Transverse colon (tissue), 4 donors: Measurements from ENCODE around the gene ABCA4. TPM values are rescaled to one million over a fixed set of nuclear protein-coding genes. Genes with fewer than 3 reads are reported as not detected.
"Not testable (repeated sequence)": the region's sequence is repeated elsewhere in the genome, so short reads cannot be mapped to it uniquely, and the experiment has no call there.

Source experiments
- DNase-seq: peaks from one replicate; pipeline ENCODE4 v3.0.0-alpha.2; 2019
- H3K27ac ChIP-seq, 4 donors: fragments of 200-600 bp; sonication (generic); 2 replicates each; pipeline ENCODE4 v1.5.1; 2016 to 2018; ENCODE audit warnings: inconsistent platforms in 4 of 4
- H3K27me3 ChIP-seq: fragments of 200-600 bp; sonication (generic); 2 replicates; pipeline ENCODE4 v1.5.1; 2017; ENCODE audit warnings: inconsistent platforms
- H3K36me3 ChIP-seq, 4 donors: fragments of 200-600 bp; sonication (generic); 2 replicates each; pipeline ENCODE4 v1.5.1; 2017 to 2019; ENCODE audit warnings: inconsistent platforms in 4 of 4
- H3K4me1 ChIP-seq, 4 donors: fragments of 200-600 bp; sonication (generic); 2 replicates each; pipeline ENCODE4 v1.5.1; 2017 to 2020; ENCODE audit warnings: inconsistent platforms in 4 of 4
- H3K4me3 ChIP-seq, 4 donors: fragments of 200-600 bp; sonication (generic); 1 replicate in 1 of 4; 2 replicates in 3 of 4; pipeline versions ENCODE4 v1.5.1 to v1.6.1; 2017 to 2019; ENCODE audit warnings: inconsistent platforms in 4 of 4
- H3K9me3 ChIP-seq, 2 donors: fragments of 200-600 bp; sonication (generic); 2 replicates each; pipeline ENCODE4 v1.5.1; 2017 to 2019; ENCODE audit warnings: inconsistent platforms in 2 of 2
- EP300 ChIP-seq: sonication (generic); formaldehyde crosslinking; IDR thresholded peaks from one replicate; pipeline ENCODE4 v1.6.1; 2017; ENCODE audit warnings: antibody characterized with exemption, low read depth
- POLR2A ChIP-seq: fragments of 450-650 bp; IDR thresholded peaks from one replicate; pipeline ENCODE4 v1.6.1; 2016; ENCODE audit warnings: antibody characterized with exemption, mild to moderate bottlenecking, moderate library complexity
- POLR2AphosphoS5 ChIP-seq, 3 donors: sonication (generic); formaldehyde crosslinking; IDR thresholded peaks; one replicate each; pipeline ENCODE4 v1.6.1; 2016; ENCODE audit warnings: antibody characterized with exemption in 3 of 3
- WGBS, 2 donors: methylation state at CpG; one replicate each; pipeline ENCODE4 v1.1.5; 2018; ENCODE audit warnings: low coverage in 1 of 2; 5-methylcytosine and 5-hydroxymethylcytosine counted together
- in situ Hi-C, 4 donors: fragments of 200-750 bp; cut with MboI; loops; one replicate each; pipeline versions ENCODE4 v1.15.0 to v1.15.1; 2017; ENCODE audit warnings: low sequenced_read_pairs in 3 of 4, low pct_ligation_motif_present in 1 of 4, low pct_unique_long_range_greater_than_20kb in 1 of 4
- intact Hi-C: fragments of 100-400 bp; cut with DNase I; formaldehyde crosslinking; loops from one replicate; pipeline ENCODE4 v1.15.1; 2023; ENCODE audit warnings: low total_unique reads
- total RNA-seq, 4 donors: library from RNA; depleted of rRNA; stranded (reverse); fragments of >200 nt; gene quantifications; one replicate each; pipeline ENCODE4 v1.1.0, GENCODE V29; 2016
- TF ChIP-seq, protein P1 (sequence below), 5 experiments: fragments of 200-600 bp in 3 of 5; fragments of 450-650 bp in 2 of 5; sonication (generic) in 3 of 5; IDR thresholded peaks; 1 replicate in 2 of 5; 2 replicates in 3 of 5; pipeline ENCODE4 v1.5.1; 2016 to 2017; ENCODE audit warnings: antibody characterized with exemption in 5 of 5, inconsistent platforms in 3 of 5, mild to moderate bottlenecking in 2 of 5, moderate library complexity in 1 of 5

The ABCA4 gene
- under 1 TPM in 2 of 4 donors, not detected in 2; 0.16 to 0.55 TPM for total RNA-seq

DNA sequence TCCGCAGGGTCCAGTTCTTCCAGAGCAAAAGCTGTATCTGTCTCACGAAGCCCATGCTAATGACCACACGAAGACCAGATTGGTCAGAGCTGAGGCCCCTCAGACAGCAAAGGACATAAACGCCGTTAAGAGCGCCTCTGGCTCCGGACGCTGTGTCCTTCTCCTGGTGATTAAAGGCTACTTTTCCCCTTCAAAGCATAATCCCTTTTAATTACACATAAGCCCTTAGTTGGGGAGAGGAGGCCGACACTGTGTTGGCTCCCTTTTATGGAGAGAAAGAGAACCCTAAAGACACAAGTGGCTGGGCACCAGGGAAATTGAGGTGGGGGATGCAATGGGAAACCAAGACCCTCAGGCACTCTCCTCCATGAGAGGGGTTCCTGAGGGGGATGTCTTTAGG, at the start of gene ABCA4:
TSS of gene ABCA4 (minus strand) at position 158 of the 400 bp plus-strand sequence. CDS start at position 55, 103 bp downstream.
- Histone ChIP-seq H3K36me3 (no peaks in the 10 kb centered on the region), H3K4me3 (no peak within 1 kb of the TSS), H3K27ac (no peak within 1 kb of the TSS), H3K27me3 (peaks cover 4% of the 10 kb centered on the region), H3K4me1 (no peaks in the 10 kb centered on the region), H3K9me3 (no peaks in the 10 kb centered on the region)
- in situ Hi-C loops, result no loop called here
- 90 to 93% methylated on average over 6 to 9 of the region's 9 CpGs for WGBS, 2 donors
- intact Hi-C loops, result no loop called here
- no peak for DNase-seq
- TF ChIP-seq EP300 (no peak), POLR2A (no peak), POLR2AphosphoS5 (IDR thresholded peaks at IDR 0.05) (no peak)
- TF ChIP-seq, protein P1, sequence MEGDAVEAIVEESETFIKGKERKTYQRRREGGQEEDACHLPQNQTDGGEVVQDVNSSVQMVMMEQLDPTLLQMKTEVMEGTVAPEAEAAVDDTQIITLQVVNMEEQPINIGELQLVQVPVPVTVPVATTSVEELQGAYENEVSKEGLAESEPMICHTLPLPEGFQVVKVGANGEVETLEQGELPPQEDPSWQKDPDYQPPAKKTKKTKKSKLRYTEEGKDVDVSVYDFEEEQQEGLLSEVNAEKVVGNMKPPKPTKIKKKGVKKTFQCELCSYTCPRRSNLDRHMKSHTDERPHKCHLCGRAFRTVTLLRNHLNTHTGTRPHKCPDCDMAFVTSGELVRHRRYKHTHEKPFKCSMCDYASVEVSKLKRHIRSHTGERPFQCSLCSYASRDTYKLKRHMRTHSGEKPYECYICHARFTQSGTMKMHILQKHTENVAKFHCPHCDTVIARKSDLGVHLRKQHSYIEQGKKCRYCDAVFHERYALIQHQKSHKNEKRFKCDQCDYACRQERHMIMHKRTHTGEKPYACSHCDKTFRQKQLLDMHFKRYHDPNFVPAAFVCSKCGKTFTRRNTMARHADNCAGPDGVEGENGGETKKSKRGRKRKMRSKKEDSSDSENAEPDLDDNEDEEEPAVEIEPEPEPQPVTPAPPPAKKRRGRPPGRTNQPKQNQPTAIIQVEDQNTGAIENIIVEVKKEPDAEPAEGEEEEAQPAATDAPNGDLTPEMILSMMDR (IDR thresholded peaks at IDR 0.05), result no peak

DNA sequence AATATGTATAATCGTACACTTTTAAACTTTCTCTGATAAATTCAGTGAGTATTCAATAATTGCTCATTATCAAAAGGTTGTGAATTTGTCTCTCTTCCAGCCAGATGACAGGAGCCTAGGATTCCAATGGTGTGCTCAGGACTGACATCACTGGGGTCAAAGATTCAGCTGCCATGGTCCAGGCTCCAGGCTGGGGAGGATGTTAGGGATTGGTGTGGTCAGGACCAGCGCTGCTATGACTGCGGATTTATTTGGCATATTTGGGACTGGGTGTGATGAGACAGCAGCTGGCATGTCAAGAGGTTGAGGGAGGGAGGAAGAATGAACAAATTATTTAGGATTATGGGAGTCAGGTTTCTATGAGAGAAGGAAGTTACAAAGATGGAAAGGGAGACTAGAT, 48.2 kb upstream of the ABCA4 start:
- H3K27ac ChIP-seq, result no peak overlapping the region
- H3K4me3 ChIP-seq, result no peak overlapping the region
- TF ChIP-seq POLR2A (no peak), EP300 (no peak), POLR2AphosphoS5 (IDR thresholded peaks at IDR 0.05) (no peak)
- TF ChIP-seq, protein P1 (IDR thresholded peaks at IDR 0.05), result no peak
- H3K36me3 ChIP-seq, result no peaks in the 10 kb centered on the region
- 85 to 86% methylated on average over 3 of the region's 3 CpGs for WGBS, 2 donors
- no peak for DNase-seq
- H3K4me1 ChIP-seq, result no peaks in the 10 kb centered on the region
- H3K27me3 ChIP-seq, result no peaks in the 10 kb centered on the region
- H3K9me3 ChIP-seq, result no peaks in the 10 kb centered on the region
- in situ Hi-C loops (no loop called here), intact Hi-C loops (no loop called here)

DNA sequence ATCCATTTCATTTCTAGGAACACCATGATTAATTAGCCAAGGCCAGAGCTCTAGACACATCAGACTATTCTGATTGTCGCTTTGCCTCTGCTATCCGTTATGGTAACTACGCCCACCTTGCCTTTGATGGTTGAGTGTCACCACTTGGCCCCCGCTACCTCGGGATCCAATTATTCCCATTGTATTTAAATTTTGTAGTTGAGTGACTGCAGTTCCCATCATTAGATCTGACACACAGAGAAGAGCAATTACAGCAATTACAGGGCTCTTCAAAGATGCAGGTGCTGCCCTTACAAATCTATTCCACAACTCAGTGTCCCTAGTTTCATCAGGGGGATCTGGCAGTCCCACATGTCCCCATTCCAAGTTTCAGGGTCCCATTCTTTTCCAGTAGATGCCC, 44.9 kb upstream of the ABCA4 start:
- Histone ChIP-seq H3K27ac (no peak overlapping the region), H3K4me3 (no peak overlapping the region), H3K36me3 (no peaks in the 10 kb centered on the region), H3K27me3 (no peaks in the 10 kb centered on the region), H3K9me3 (no peaks in the 10 kb centered on the region), H3K4me1 (no peaks in the 10 kb centered on the region)
- DNase-seq, result no peak
- intact Hi-C loops, result no loop called here
- 94 to 100% methylated on average over 3 to 5 of the region's 5 CpGs for WGBS, 2 donors
- TF ChIP-seq POLR2AphosphoS5 (IDR thresholded peaks at IDR 0.05) (no peak), EP300 (no peak), POLR2A (no peak)
- TF ChIP-seq, protein P1 (IDR thresholded peaks at IDR 0.05), result no peak
- in situ Hi-C loops, result no loop called here

DNA sequence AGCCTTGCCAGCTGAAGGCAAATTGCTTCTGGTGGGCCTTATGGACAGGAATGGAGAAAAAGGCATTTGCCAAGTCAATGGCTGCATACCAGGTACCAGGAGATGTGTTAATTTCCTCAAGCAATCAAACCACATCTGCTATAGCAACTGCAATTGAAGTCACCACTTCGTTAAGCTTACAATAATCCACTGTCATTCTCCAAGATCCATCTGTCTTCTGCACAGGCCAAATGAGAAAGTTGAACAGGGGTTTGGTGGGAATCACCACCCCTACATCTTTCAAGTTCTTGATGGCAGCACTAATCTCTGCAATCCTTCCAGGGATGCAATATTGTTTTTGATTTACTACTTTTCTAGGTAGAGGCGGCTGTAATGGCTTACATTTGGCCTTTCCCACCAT, 43.9 kb upstream of the ABCA4 start:
- intact Hi-C loops, DNase-seq, H3K27ac ChIP-seq, H3K27me3 ChIP-seq, H3K36me3 ChIP-seq, H3K4me3 ChIP-seq, in situ Hi-C loops, H3K4me1 ChIP-seq, H3K9me3 ChIP-seq: not testable (repeated sequence)
- 64 to 73% methylated on average over 1 to 2 of the region's 2 CpGs for WGBS, 2 donors

DNA sequence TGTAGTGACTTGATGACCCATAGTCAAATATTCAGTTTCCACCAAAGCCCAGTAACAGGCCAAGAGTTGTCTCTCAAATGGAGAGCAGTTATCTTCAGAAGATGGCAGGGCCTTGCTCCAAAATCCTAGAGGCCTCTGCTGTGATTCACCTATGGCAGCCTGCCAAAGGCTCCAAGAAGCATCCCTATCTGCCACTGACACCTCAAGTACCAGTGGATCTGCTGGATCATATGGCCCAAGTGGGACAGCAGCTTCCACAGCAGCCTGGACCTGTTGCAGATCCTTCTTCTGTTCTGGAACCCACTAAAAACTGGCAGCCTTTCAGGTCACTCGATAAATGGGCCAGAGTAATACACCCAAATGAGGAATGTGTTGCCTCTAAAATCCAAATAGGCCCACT, 43.2 kb upstream of the ABCA4 start:
- H3K4me3 ChIP-seq, H3K27me3 ChIP-seq, H3K9me3 ChIP-seq, intact Hi-C loops, H3K27ac ChIP-seq, H3K36me3 ChIP-seq, in situ Hi-C loops, H3K4me1 ChIP-seq, DNase-seq: not testable (repeated sequence)
- 78 to 83% methylated on average over 1 of the region's 1 CpG for WGBS, 2 donors

DNA sequence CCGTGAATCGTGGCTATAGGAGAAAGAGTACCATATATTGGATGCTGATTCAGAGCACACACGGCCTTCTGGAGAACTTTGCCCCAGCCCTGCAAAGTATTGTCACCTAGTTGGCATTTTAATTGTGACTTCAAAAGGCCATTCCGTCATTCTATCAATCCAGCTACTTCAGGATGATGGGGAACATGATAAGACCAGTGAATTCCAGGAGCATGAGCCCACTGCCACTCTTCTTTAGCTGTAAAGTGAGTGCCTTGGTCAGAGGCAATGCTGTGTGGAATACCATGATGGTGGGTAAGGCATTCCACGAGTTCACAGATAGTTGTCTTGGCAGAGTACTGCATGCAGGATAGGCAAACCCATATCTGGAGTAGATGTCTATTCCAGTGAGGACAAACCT, 42.3 kb upstream of the ABCA4 start:
- H3K27ac ChIP-seq, in situ Hi-C loops, intact Hi-C loops, H3K4me1 ChIP-seq, DNase-seq, H3K27me3 ChIP-seq, H3K4me3 ChIP-seq, H3K36me3 ChIP-seq, H3K9me3 ChIP-seq: not testable (repeated sequence)
- WGBS, 2 donors, result 83% methylated on average over 5 of the region's 5 CpGs; no CpG with 5 or more reads in 1 of the 2 donors
